Activated CD4-positive, alpha-beta memory T cell treated with anti-CD3 and anti-CD28 coated beads for 36 hours (primary cell): ENCODE results near the gene RRP7A. TPM values are rescaled to one million over a fixed set of nuclear protein-coding genes. Genes with fewer than 3 reads are reported as not detected.
"Not testable (repeated sequence)": the region's sequence is repeated elsewhere in the genome, so short reads cannot be mapped to it uniquely, and the experiment has no call there.

Source experiments
- CTCF ChIA-PET: fragments of 350-600 bp; sonication (Branson Sonifier 250); formaldehyde crosslinking; loops from one replicate; lab custom pipeline; 2021; ENCODE audit warnings: antibody characterized with exemption, inconsistent platforms; lab: Charles Lee
- POLR2A ChIA-PET: fragments of 350-600 bp; sonication (Branson Sonifier 250); formaldehyde crosslinking; loops from one replicate; lab custom pipeline; 2021; ENCODE audit warnings: antibody characterized with exemption; lab: Charles Lee
- DNase-seq: peaks from one replicate; pipeline ENCODE4 v3.0.0-alpha.2; 2020
- H3K27ac Mint-ChIP-seq: one replicate; pipeline ENCODE4 v1.8.0; 2021; ENCODE audit warnings: mixed read lengths
- H3K27me3 Mint-ChIP-seq: one replicate; pipeline ENCODE4 v1.8.0; 2021; ENCODE audit warnings: mixed read lengths
- H3K36me3 Mint-ChIP-seq: one replicate; pipeline ENCODE4 v1.8.0; 2021; ENCODE audit warnings: mixed read lengths
- H3K4me1 Mint-ChIP-seq: one replicate; pipeline ENCODE4 v1.8.0; 2021; ENCODE audit warnings: low read depth, mixed read lengths
- H3K4me3 Mint-ChIP-seq: one replicate; pipeline ENCODE4 v1.8.0; 2021; ENCODE audit warnings: mild to moderate bottlenecking, mixed read lengths
- H3K9me3 Mint-ChIP-seq: one replicate; pipeline ENCODE4 v1.8.0; 2021; ENCODE audit warnings: mixed read lengths
- intact Hi-C: fragments of 100-400 bp; cut with micrococcal nuclease; formaldehyde crosslinking; loops from one replicate; pipeline ENCODE4 v1.15.1; 2023
- total RNA-seq, 2 experiments: library from RNA; stranded (reverse); gene quantifications; one replicate each; pipeline ENCODE4 v1.2.3, GENCODE V29; 2021

Gene RRP7A
- total RNA-seq, 2 experiments from 2014 or later, result 102 to 108 TPM

DNA sequence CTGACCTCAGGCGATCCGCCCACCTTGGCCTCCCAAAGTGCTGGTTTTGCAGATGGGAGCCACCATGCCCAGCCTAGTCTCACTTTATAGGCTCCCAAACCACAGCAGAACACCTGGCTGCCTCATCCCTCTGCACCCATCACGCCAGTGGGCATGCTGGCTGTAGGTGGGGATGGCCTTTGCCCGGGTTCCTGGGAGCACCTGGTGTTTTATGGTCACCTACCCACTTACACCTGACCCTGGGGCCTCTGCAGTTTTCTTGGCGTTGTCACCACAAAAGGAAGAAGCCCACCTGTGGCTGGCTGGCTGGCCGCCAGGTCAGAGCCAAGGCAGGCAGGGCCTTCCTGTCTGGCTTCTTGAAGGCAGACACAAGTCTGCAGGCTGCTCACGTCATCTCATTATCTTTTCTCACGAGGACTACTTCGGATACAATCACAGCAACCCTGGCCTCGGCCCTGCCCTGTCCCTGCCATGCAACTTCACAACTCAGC, 8.2 kb downstream of the RRP7A start:
- intact Hi-C loops, result no loop called here
- Mint-ChIP-seq H3K4me3 (no peak overlapping the region), H3K27ac (no peak overlapping the region), H3K4me1 (no peaks in the 10 kb centered on the region), H3K9me3 (no peaks in the 10 kb centered on the region), H3K27me3 (no peaks in the 10 kb centered on the region), H3K36me3 (peaks cover 10% of the 10 kb centered on the region)
- ChIA-PET CTCF (no interaction called here), POLR2A (no interaction called here)
- DNase-seq, result no peak

GRCh38 chr22:42509548-42509947, 10.0 kb downstream of the RRP7A start:
- DNase-seq, result no peak
- ChIA-PET CTCF (no interaction called here), POLR2A (no interaction called here)
- peaks cover 6% of the 10 kb centered on the region for H3K36me3 Mint-ChIP-seq
- H3K27ac Mint-ChIP-seq, result no peak overlapping the region
- no peaks in the 10 kb centered on the region for H3K9me3 Mint-ChIP-seq
- no peaks in the 10 kb centered on the region for H3K4me1 Mint-ChIP-seq
- intact Hi-C loops, result no loop called here
- H3K4me3 Mint-ChIP-seq, result no peak overlapping the region
- no peaks in the 10 kb centered on the region for H3K27me3 Mint-ChIP-seq

DNA sequence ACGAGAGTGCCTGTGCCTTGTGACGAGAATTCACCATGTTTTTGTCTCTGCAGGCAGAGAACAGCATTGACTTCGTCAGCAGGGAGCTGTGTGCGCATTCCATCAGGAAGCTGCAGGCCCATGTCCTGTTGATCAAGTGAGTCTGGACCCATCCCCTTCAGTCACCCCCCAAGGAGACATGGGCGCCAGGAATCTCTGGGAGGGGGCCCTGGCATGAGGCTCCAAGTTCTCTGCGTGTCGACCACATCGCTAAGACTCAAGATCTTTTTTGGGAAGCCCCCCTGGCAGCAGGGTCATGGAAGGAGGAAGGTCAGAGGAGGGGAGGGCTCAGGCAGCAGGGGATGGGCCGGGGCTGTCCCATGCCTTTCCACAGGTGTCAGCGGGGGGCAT, 10.6 kb downstream of the RRP7A start:
- CTCF ChIA-PET, DNase-seq, H3K27me3 Mint-ChIP-seq, POLR2A ChIA-PET, intact Hi-C loops, H3K4me1 Mint-ChIP-seq, H3K27ac Mint-ChIP-seq, H3K4me3 Mint-ChIP-seq, H3K36me3 Mint-ChIP-seq, H3K9me3 Mint-ChIP-seq: not testable (repeated sequence)

GRCh38 chr22:42508327-42508974, 11.1 kb downstream of the RRP7A start:
- H3K4me3 Mint-ChIP-seq, H3K27ac Mint-ChIP-seq, H3K4me1 Mint-ChIP-seq, CTCF ChIA-PET, H3K27me3 Mint-ChIP-seq, DNase-seq, H3K9me3 Mint-ChIP-seq, H3K36me3 Mint-ChIP-seq, intact Hi-C loops: not testable (repeated sequence)
- POLR2A ChIA-PET, result interaction anchor here (0.6 to 0.7 kb wide), 2 partner anchors 36 to 62 kb away, joined by 3 to 4 read pairs; no protein-coding TSS in a partner anchor

DNA sequence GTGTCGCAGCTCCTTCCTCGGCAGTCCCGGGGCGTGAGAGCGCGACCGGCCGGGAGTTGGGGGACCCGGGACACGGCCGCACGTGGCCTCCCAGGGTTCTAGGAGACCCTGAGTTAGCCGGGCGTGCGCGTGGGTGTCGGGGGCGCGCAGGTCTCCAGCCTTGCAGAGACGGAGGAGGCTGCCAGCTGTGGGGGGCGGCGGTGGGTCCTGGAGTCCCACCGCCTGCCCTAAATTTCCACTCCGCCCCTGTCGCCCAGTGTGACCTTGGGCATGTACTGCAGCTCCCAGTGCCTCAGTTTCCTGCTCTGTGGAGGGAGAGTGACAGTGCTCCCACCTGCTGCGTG, 18.8 kb downstream of the RRP7A start:
- ChIA-PET POLR2A (no interaction called here), CTCF (interaction anchor here (0.7 kb wide), 1 partner anchor 686 kb away, joined by 3 read pairs; no protein-coding TSS in a partner anchor)
- Mint-ChIP-seq H3K27ac (no peak overlapping the region), H3K9me3 (no peaks in the 10 kb centered on the region), H3K27me3 (no peaks in the 10 kb centered on the region), H3K4me1 (peaks cover 15% of the 10 kb centered on the region), H3K36me3 (no peaks in the 10 kb centered on the region), H3K4me3 (no peak overlapping the region)
- intact Hi-C loops, result no loop called here
- no peak for DNase-seq

DNA sequence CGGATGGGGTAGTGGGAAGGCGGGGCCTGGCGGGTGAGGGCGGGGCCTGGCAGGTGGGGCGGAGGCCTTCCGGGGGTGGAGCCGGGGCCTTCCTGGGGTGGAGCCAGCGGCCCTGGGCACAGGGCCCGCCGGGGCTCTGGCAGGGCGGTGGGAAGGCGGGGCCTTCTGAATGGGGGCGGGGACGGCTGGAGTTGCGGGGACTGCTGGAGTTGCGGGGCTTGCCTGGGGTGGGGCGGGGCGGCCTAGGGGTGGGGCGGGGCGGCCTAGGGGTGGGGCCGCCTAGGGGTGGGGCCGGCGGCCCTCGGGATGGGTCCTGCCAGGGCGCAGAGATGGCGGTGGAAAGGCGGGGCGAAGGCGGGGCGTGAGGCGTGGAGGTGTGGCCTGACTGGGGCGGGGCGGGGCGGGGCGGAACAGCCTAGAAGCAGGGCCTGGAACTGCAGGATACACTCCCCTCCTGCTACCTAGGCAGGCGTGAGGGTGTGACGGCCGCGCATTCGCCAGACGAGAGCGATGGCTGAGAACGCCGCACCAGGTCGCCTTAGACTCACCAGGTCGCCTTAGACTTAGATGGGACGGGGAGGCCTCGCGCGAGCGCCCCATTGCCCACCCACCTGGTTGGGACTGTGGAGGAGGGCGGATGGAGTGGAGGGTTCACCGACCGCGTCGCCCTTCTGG, 19.3 kb downstream of the RRP7A start:
- Mint-ChIP-seq H3K27ac (no peak overlapping the region), H3K4me3 (peak overlapping the region; percentile 35), H3K9me3 (no peaks in the 10 kb centered on the region), H3K4me1 (peaks cover 15% of the 10 kb centered on the region), H3K36me3 (no peaks in the 10 kb centered on the region), H3K27me3 (no peaks in the 10 kb centered on the region)
- peak; percentile 93 for DNase-seq
- intact Hi-C loops, result no loop called here
- ChIA-PET CTCF (interaction anchor here (0.7 kb wide), 1 partner anchor 686 kb away, joined by 3 read pairs; no protein-coding TSS in a partner anchor), POLR2A (no interaction called here)

GRCh38 chr22:42499773-42500160, 19.8 kb downstream of the RRP7A start:
- DNase-seq, CTCF ChIA-PET, intact Hi-C loops, H3K27me3 Mint-ChIP-seq, H3K27ac Mint-ChIP-seq, H3K36me3 Mint-ChIP-seq, H3K9me3 Mint-ChIP-seq: not testable (repeated sequence)
- POLR2A ChIA-PET, result interaction anchor here (0.6 kb wide), 2 partner anchors 13 to 63 kb away, joined by 3 to 5 read pairs; no protein-coding TSS in a partner anchor
- H3K4me1 Mint-ChIP-seq, result peaks cover 15% of the 10 kb centered on the region
- peak overlapping the region; percentile 26 for H3K4me3 Mint-ChIP-seq

- DNase-seq, H3K9me3 Mint-ChIP-seq, H3K27ac Mint-ChIP-seq, H3K4me3 Mint-ChIP-seq, intact Hi-C loops, CTCF ChIA-PET, H3K27me3 Mint-ChIP-seq, H3K36me3 Mint-ChIP-seq, POLR2A ChIA-PET: not testable (repeated sequence)
- peaks cover 12% of the 10 kb centered on the region for H3K4me1 Mint-ChIP-seq
Measured at GRCh38 chr22:42495533-42496141, 24.0 kb downstream of the RRP7A start.

DNA sequence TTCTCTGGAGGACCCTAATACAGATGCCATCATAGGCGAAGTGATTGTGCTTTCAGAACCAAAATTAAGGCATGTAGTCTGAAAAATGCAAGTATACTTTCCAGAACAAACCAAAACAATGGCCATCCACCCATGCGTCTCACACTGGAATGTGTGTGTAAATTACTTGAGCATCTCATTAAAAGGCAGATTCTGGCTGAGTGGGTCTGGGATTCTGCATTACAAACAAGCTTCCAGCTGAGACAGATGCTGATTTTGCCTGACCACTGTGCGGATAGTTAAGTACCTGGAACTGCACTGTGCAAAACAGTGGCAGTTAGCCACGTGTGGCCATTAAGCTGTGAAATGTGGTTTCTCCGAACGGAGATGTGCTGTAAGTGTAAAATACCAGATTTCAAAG, 26.2 kb downstream of the RRP7A start:
- POLR2A ChIA-PET, result no interaction called here

DNA sequence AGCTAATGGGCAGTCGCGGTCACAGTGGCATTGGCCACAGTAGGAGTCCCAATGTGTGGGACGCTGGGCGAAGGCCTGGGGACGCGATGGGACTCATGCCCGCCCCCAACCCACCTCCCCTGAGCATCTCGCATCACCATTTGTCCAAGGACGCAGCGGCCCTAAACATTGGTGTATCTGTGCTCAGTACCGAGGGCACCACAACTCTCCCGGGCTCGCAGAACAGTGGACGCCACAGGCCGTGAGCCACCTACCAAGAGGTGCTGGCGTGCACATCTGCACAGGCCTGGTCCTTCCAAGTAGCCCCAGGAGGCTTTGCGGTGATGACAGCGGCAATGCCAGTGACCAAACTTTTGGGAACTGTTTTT, 27.3 kb downstream of the RRP7A start:
- Mint-ChIP-seq H3K4me1 (no peaks in the 10 kb centered on the region), H3K4me3 (no peak overlapping the region), H3K36me3 (no peaks in the 10 kb centered on the region), H3K27ac (no peak overlapping the region), H3K9me3 (no peaks in the 10 kb centered on the region), H3K27me3 (no peaks in the 10 kb centered on the region)
- CTCF ChIA-PET, result no interaction called here
- POLR2A ChIA-PET, result no interaction called here
- intact Hi-C loops, result no loop called here
- DNase-seq, result no peak

More for the DNA sequence above, 26.2 kb downstream of the RRP7A start:
- no peak for DNase-seq
- no peaks in the 10 kb centered on the region for H3K36me3 Mint-ChIP-seq
- no peak overlapping the region for H3K4me3 Mint-ChIP-seq
- H3K27me3 Mint-ChIP-seq, result no peaks in the 10 kb centered on the region
- H3K4me1 Mint-ChIP-seq, result peaks cover 4% of the 10 kb centered on the region
- CTCF ChIA-PET, result interaction anchor here (1.5 kb wide), 1 partner anchor 21 kb away, joined by 5 read pairs; no protein-coding TSS in a partner anchor
- H3K9me3 Mint-ChIP-seq, result no peaks in the 10 kb centered on the region
- no peak overlapping the region for H3K27ac Mint-ChIP-seq
- intact Hi-C loops, result no loop called here

- Mint-ChIP-seq H3K4me1 (no peaks in the 10 kb centered on the region), H3K36me3 (no peaks in the 10 kb centered on the region), H3K27ac (no peak overlapping the region), H3K27me3 (no peaks in the 10 kb centered on the region), H3K9me3 (no peaks in the 10 kb centered on the region), H3K4me3 (no peak overlapping the region)
- intact Hi-C loops, result no loop called here
- no peak for DNase-seq
- POLR2A ChIA-PET, result no interaction called here
- CTCF ChIA-PET, result no interaction called here
Measured at GRCh38 chr22:42490243-42490832, 29.3 kb downstream of the RRP7A start.

DNA sequence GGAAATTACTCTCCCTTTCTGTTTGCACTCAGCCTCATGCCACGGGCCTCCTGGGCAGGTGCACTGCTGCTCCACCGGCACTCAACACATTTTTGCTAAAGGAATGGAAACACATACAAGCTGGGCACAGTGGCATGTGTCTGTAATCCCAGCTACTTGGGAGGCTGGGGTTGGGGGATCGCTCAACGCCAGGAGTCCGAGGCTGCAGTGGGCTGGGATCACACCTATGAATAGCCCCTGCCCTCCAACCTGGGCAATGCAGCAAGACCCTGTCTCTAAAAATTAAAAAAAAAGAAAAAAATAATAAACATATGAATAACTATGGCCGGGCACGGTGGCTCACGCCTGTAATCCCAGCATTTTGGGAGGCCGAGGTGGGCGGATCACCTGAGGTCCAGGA, 30.6 kb downstream of the RRP7A start:
- Mint-ChIP-seq H3K4me1 (no peaks in the 10 kb centered on the region), H3K9me3 (no peaks in the 10 kb centered on the region), H3K36me3 (no peaks in the 10 kb centered on the region), H3K27me3 (no peaks in the 10 kb centered on the region), H3K4me3 (no peak overlapping the region), H3K27ac (no peak overlapping the region)
- ChIA-PET CTCF (no interaction called here), POLR2A (no interaction called here)
- intact Hi-C loops, result no loop called here
- no peak for DNase-seq
